HG03354 (cell line): Measurements from ENCODE around the gene SLC30A1.
"Not testable (repeated sequence)": the region's sequence is repeated elsewhere in the genome, so short reads cannot be mapped to it uniquely, and the experiment has no call there.

ENCODE experiments used
- ATAC-seq: cut with Tn5 transposase; IDR thresholded peaks from one replicate; pipeline ENCODE4 v1.9.1; 2021; ENCODE audit warnings: mild to moderate bottlenecking; ENCODE audit not compliant: unreplicated experiment, poor library complexity, severe bottlenecking

SLC30A1 gene

GRCh38 chr1:211589782-211590721 is 11.1 kb upstream of the SLC30A1 start:
- no peak for ATAC-seq

- no peak for ATAC-seq
These were observed 9.8 kb upstream of the SLC30A1 start for GRCh38 chr1:211588711-211589110.

GRCh38 chr1:211587123-211587522 is 8.2 kb upstream of the SLC30A1 start:
- no peak for ATAC-seq

GRCh38 chr1:211586538-211586937 is 7.6 kb upstream of the SLC30A1 start:
- ATAC-seq = no peak

- no peak for ATAC-seq
These were observed 4.3 kb upstream of the SLC30A1 start for GRCh38 chr1:211583011-211583992.

GRCh38 chr1:211581526-211581925 is 2.6 kb upstream of the SLC30A1 start:
- no peak for ATAC-seq

- ATAC-seq = no peak
These were observed 1.3 kb upstream of the SLC30A1 start for GRCh38 chr1:211580303-211580687.

GRCh38 chr1:211579440-211580302 is 710 bp upstream of the SLC30A1 start:
- ATAC-seq = peak; percentile 49

- peak; percentile 37 for ATAC-seq
These were observed 932 bp downstream of the SLC30A1 start for GRCh38 chr1:211577819-211578639.

GRCh38 chr1:211577277-211577818 is 1.6 kb downstream of the SLC30A1 start:
- ATAC-seq = no peak

GRCh38 chr1:211576717-211577116 is 2.2 kb downstream of the SLC30A1 start:
- no peak for ATAC-seq

GRCh38 chr1:211574705-211575104 is 4.3 kb downstream of the SLC30A1 start:
- no peak for ATAC-seq

GRCh38 chr1:211571998-211572397 is 7.0 kb downstream of the SLC30A1 start:
- ATAC-seq = no peak

- not testable (repeated sequence) for ATAC-seq
These were observed 8.6 kb downstream of the SLC30A1 start for GRCh38 chr1:211570378-211570777.

GRCh38 chr1:211566431-211567025 is 12.4 kb downstream of the SLC30A1 start:
- peak; percentile 87 for ATAC-seq

GRCh38 chr1:211564084-211564483 is 14.9 kb downstream of the SLC30A1 start:
- no peak for ATAC-seq

GRCh38 chr1:211559222-211560010 is 19.5 kb downstream of the SLC30A1 start:
- no peak for ATAC-seq
